ENCODE data around the gene YY1AP1.
"Not testable (repeated sequence)": the region's sequence is repeated elsewhere in the genome, so short reads cannot be mapped to it uniquely, and the experiment has no call there.

The YY1AP1 gene, protein sequence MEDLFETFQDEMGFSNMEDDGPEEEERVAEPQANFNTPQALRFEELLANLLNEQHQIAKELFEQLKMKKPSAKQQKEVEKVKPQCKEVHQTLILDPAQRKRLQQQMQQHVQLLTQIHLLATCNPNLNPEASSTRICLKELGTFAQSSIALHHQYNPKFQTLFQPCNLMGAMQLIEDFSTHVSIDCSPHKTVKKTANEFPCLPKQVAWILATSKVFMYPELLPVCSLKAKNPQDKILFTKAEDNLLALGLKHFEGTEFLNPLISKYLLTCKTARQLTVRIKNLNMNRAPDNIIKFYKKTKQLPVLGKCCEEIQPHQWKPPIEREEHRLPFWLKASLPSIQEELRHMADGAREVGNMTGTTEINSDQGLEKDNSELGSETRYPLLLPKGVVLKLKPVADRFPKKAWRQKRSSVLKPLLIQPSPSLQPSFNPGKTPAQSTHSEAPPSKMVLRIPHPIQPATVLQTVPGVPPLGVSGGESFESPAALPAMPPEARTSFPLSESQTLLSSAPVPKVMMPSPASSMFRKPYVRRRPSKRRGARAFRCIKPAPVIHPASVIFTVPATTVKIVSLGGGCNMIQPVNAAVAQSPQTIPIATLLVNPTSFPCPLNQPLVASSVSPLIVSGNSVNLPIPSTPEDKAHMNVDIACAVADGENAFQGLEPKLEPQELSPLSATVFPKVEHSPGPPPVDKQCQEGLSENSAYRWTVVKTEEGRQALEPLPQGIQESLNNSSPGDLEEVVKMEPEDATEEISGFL

DNA sequence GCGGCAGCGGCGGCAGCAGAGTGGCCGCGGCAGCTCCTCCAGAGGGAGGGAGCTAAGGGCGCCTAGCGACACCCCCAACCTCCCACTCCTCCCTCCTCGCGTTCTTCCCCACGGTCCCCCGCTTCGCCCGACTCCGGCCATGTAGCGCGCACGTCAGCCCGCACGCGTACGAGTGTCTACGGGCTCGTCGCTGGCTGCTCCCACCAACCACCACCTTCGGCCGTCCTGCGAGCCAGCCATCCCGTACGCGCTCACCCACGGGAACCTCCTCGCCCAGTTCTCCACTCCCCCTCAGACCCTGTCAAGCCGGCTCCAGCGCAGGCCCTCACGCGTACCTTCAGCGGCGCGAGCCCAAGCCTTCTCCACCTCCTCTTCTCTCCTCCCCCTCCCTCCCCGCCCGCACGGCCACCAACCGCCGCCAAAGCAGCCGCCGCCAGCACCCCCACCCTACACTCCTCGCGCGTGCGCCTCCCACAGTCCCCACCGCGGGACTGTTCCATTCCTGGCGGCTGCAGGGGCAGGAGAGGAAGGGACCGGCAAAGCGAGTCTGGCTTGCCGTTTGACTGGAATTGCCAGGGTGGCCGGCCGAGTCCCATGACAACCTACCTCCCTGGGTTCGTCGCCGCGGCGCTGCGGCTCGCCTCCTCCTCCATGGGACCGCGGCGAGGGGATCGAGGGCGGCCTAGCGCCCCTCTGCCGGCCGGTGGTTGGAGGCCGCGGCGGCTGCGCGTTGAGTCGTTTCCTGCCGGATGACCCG, at the start of gene YY1AP1:
Gene YY1AP1 (minus strand): TSS at position 451 of the 757 bp plus-strand sequence. CDS start 8,338 bp downstream, outside the sequence.
- in situ Hi-C loops (cut with HindIII; ENCODE audit: low sequenced_read_pairs): no loop called here

DNA sequence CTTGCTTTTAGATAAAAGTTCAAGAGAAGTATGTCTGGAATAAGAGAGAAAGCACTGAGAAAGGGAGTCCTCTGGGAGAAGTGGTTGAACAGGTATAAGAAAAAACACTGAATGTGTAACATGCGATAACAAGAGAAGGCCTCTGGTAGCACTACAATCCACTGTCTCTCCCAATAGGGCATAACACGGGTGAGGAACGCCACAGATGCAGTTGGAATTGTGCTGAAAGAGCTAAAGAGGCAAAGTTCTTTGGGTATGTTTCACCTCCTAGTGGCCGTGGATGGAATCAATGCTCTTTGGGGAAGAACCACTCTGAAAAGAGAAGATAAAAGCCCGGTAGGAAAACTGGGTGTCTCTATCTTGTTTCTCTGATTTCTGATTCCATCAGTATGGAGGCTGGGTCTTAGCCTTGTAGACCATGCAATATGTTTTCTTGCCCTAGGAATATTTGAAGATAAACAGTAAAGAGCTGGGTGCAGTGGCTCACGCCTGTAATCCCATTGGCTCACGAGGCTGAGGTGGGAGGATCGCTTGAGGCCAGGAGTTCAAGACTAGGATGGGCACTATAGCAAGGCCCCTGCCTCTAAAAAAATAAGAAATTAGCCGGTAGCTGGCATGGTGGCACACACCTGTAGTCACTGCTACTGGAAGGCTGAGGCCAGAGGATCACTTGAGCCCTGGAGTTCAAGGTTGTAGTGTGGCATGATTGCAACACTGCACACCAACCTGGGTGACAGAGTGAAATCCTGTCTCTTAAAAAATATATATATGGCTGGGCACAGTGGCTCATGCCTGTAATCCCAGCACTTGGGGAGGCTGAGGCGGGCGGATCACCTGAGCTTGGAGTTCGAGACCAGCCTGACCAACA, 40.7 kb upstream of the YY1AP1 start:
- in situ Hi-C loops (cut with HindIII; ENCODE audit: low sequenced_read_pairs): no loop called here

GRCh38 chr1:155725142-155725541, 36.6 kb upstream of the YY1AP1 start:
- in situ Hi-C loops (cut with HindIII; ENCODE audit: low sequenced_read_pairs): no loop called here

DNA sequence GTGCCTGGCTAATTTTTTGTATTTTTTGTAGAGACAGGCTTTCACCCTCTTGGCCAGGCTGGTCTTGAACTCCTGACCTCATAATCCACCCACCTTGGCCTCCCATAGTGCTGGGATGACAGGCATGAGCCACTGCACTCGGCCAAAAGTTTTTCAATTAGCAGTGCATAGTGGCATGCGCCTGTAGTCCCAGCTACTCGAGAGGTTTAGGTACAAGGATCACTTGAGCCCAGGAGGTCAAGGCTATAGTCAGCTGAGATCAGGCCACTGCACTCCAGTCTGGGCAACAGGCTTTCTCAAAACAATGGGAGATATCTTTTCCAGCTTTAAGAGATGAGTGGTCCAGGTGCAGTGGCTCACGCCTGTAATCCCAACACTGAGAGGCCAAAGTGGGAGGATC, 31.1 kb upstream of the YY1AP1 start:
- in situ Hi-C loops (cut with HindIII; ENCODE audit: low sequenced_read_pairs): no loop called here

DNA sequence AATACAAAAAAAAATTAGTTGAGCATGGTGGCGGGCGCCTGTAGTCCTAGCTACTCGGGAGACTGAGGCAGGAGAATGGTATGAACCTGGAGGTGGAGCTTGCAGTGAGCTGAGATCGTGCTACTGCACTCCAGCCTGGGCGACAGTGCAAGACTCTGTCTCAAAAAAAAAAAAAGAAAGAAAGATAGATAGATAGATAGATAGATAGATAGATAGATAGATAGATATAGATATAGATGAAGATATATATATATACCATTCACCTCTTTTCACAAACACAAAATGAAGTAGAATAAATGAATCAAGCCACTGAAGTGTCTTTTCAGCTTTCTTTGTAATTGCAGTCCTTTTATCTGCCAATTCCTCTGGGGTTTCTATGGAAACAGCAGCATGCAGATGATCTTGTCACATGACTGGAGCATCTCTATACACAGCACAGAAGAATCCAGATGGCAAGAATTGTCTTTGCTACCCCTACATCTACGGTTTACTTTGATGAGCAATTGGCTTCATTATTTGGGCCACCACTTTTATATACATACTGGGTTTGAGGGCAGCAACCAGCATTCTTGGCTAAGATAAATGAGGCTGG, 30.0 kb upstream of the YY1AP1 start:
- in situ Hi-C loops (cut with HindIII; ENCODE audit: low sequenced_read_pairs): not testable (repeated sequence)

DNA sequence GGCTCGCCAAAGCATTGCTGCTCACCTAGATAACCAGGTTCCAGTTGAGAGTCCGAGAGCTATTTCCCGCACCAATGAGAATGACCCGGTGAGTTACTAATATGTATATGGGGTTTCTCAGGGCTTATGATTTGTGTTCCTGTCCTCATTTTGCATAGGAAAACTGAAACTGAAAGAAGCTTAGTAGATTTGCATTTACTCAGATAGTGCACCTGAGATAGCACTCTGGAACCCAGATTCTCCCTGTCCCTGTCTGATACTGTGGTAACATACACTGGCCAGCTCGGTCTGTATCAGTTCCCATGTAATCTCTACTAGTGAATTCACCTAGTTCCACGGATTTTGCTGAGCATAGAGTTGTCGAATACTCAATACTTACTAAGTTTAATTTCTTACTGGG, 28.5 kb upstream of the YY1AP1 start:
- in situ Hi-C loops (cut with HindIII; ENCODE audit: low sequenced_read_pairs): no loop called here

DNA sequence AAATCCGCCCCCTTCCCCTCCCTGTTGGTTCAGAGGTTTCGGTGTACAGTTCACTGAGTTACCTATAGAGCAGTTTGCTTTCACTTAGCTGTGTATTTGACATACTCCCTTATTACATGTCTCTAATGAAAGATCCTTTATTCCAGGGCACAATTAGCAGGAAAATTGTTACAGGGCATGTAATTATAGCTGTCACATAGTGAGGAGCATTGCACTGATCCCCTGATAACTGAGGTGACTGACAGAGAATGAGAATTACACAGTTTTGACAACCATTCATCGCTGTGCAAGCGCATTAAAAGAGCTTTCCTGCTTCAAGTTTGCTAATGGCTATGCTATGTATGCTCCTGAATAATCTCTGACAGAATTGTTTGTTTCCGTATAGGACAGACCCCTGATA, 27.2 kb upstream of the YY1AP1 start:
- in situ Hi-C loops (cut with HindIII; ENCODE audit: low sequenced_read_pairs): no loop called here

DNA sequence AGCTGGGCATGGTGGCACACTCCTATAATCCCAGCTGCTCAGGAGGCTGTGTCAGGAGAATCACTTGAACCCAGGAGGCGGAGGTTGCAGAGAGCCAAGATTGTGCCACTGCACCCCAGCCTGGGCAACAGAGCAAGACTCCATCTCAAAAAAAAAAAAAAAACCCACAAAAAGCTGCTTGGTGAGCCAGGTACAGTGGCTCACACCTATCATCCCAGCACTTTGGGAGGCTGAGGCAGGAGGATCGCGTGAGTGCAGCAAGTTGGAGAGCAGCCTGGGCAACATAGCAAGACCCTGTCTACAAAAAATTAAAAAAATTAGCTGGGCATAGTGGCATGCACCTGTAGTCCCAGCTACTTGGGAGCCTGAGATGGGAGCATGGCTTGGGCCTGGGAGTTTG, 26.5 kb upstream of the YY1AP1 start:
- in situ Hi-C loops (cut with HindIII; ENCODE audit: low sequenced_read_pairs): not testable (repeated sequence)

DNA sequence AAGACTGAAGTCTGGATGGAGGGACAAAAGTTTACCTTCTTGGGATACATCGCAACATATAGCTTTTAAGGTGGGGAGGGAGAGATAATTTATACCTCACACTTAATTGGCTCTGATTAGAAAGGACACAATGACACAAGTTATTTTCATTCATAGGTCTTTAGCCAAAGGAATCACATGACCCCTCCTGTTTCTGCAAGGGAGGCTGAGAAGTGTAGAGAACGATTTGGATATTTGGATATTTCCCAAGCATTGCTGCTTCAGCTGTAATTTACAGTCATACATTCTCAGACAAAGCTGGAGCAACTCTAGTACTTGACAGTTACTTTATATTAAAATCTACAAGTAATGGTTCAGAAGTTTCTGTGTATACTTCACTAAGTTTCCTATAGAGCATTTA, 24.5 kb upstream of the YY1AP1 start:
- in situ Hi-C loops (cut with HindIII; ENCODE audit: low sequenced_read_pairs): no loop called here

DNA sequence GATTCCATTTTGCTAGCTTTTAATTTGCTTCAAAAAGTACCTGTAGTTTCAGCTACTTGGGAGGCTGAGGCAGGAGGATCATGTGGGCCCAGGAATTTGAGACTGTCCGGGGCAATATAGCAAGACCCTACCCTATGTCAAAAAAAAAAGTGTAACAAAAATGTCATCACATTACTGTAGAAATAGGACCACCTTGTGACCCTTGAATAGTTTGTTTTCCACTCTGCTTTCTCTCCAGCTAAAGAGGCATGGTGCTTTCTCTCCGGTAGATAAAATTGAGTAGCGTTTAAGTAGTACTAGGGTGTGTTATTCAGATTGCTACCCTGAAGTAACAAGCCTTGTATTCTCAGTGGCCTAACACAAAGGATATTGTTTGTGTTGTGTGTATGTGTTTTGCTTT, 24.1 kb upstream of the YY1AP1 start:
- in situ Hi-C loops (cut with HindIII; ENCODE audit: low sequenced_read_pairs): not testable (repeated sequence)

GRCh38 chr1:155711457-155711856, 22.9 kb upstream of the YY1AP1 start:
- in situ Hi-C loops (cut with HindIII; ENCODE audit: low sequenced_read_pairs): not testable (repeated sequence)

DNA sequence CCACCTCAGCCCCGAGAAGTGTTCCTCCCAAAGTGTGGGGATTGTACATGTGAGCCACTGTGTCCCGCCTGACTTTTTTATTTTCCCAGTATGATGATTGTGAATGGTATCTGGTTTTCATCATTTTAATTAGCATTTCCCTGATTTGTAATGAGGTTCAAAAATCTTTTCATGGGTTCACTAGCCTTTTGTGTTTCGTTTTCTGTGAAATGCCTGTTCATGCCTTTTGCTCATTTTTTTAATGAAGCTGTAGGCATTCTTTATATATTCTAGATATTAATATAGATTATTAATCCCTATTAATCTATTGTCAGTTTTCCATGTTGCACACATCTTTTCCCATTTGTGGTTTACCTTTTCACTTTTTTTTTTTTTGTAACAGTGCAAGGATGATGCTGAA, 20.8 kb upstream of the YY1AP1 start:
- in situ Hi-C loops (cut with HindIII; ENCODE audit: low sequenced_read_pairs): no loop called here

- in situ Hi-C loops (cut with HindIII; ENCODE audit: low sequenced_read_pairs): no loop called here
Observed at GRCh38 chr1:155706139-155706538, 17.6 kb upstream of the YY1AP1 start.

DNA sequence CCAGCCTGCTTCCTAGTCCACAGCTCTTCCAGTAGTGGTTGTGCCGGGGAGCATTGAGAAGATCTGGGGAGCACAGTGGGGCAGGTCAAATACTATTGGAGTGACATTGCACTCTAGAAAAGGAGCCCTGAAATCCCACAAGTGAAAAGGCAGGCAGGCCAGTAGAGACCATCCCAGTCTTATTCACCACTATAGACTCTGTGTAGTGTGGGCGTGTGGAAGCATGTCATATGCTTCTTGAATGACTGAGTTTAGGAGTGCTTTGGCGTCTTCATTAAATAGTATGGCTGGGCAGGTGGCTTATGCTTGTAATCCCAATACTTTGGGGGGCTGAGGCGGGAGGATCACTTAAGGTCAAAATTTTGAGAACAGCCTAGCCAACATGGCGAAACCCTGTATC, 15.8 kb upstream of the YY1AP1 start:
- in situ Hi-C loops (cut with HindIII; ENCODE audit: low sequenced_read_pairs): not testable (repeated sequence)

DNA sequence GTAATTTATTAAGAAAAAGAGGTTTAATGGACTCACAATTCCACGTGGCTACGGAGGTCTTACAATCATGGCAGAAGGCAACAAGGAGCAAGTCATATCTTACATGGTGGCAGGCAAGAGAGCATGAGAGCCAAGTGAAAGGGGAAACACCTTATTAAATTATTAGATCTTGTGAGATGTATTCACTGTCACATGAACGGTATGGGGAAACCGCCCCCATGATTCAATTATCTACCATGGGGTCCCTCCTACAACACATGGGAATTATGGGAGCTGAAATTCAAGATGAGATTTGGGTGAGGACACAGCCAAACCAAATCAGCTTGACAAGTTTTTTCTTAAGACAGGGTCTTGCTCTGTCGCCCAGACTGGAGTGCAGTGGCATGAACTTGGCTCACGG, 14.6 kb upstream of the YY1AP1 start:
- in situ Hi-C loops (cut with HindIII; ENCODE audit: low sequenced_read_pairs): no loop called here

- in situ Hi-C loops (cut with HindIII; ENCODE audit: low sequenced_read_pairs): not testable (repeated sequence)
Observed at GRCh38 chr1:155701675-155702074, 13.1 kb upstream of the YY1AP1 start.

DNA sequence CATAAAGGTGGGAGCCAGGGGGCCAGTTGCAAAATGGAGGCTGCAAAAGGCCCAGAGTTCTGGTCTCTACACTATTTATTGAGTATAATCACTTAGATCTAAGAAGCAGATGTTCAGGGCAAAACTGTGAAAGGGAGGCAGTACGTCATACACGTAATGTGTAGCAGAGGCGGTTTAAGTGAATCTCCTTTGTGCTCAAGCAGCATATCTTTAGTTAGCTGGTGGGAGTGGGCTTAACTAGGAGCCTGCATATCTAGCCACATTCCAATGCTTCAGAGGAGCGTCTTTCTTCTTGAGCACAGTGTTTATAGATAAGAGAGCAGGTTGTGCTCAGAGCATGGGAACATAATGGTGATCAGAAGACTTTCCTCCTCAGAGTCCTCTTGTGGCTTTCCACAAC, 10.5 kb upstream of the YY1AP1 start:
- in situ Hi-C loops (cut with HindIII; ENCODE audit: low sequenced_read_pairs): not testable (repeated sequence)

DNA sequence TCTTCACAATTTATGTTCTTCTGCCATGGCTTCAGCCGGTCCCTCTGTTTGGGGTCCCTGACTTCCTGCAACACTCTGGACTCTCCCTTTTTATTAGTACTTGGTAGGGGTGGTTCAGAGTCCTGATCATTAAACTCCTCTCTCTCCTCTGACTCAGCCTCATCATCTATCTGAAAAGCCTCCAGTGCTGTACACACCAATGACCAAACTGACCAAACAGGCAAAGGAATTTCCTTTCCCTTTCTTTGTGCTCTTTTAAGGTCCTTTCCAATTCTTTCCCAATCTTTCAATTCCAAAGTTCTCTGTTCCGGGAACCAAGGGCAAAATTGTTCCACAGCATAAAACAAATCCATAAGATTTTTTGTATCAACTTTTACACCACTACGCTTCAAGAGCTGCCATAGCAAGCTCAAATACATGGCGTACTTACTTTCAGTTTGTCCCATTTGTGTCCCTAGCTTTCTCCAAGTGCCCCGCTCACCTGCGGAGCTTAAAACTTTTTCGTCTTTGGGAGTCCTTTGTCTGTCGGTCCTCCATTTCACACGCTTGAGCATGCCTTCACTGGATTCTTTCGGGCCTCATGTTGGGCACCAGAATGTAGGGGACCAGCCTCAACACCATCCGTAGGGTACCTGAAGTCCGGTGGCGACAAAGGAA, 9.9 kb upstream of the YY1AP1 start:
- in situ Hi-C loops (cut with HindIII; ENCODE audit: low sequenced_read_pairs): no loop called here

GRCh38 chr1:155697616-155698015, 9.0 kb upstream of the YY1AP1 start:
- in situ Hi-C loops (cut with HindIII; ENCODE audit: low sequenced_read_pairs): not testable (repeated sequence)

GRCh38 chr1:155697046-155697445, 8.5 kb upstream of the YY1AP1 start:
- in situ Hi-C loops (cut with HindIII; ENCODE audit: low sequenced_read_pairs): no loop called here
